Subcutaneous adipose tissue (tissue), 4 donors: ENCODE results near the gene SH2D2A. TPM values are rescaled to one million over a fixed set of nuclear protein-coding genes. Genes with fewer than 3 reads are reported as not detected.

Source experiments
- CTCF ChIP-seq: fragments of 450-650 bp; IDR thresholded peaks from one replicate; pipeline ENCODE4 v1.5.1; 2016; ENCODE audit warnings: low read depth, mild to moderate bottlenecking, control low read depth, antibody characterized with exemption, moderate library complexity
- total RNA-seq, 4 donors: library from RNA; depleted of rRNA; stranded (reverse); fragments of >200 nt; gene quantifications; one replicate each; pipeline ENCODE4 v1.1.0, GENCODE V29; 2016

Gene SH2D2A
- total RNA-seq, 4 donors from 2014 or later = 0.34 to 1.1 (median 0.71) TPM

GRCh38 chr1:156815961-156816422 is 656 bp downstream of the SH2D2A start:
- TF ChIP-seq CTCF = no peak

DNA sequence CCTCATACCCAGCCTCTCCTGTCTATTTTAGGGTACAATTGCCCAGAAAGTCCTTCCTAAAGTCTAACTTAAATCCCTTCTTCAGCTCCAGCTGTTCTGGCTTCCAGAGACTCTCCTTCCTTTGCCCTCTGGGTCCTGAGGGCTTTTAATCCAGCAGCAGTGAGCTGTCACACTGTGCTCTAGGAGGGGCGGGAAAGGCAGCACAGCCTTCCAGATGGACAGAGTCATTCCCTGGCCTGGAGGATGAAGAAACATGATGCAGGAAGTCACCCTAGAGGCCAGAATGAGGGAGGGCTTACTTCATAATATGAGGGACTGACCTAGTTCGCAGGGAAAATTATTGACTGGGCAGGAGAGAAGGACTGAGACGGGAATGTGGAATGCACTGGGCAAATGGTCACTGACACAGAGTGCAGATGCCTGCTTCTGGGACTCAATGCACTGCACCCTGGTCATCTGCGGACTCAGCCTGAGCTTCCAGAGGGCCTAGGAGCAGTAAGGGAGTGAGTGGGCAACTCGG is 1.3 kb downstream of the SH2D2A start:
- TF ChIP-seq CTCF = no peak

- TF ChIP-seq CTCF = no peak
These were observed 1.9 kb downstream of the SH2D2A start for GRCh38 chr1:156814571-156815260.

DNA sequence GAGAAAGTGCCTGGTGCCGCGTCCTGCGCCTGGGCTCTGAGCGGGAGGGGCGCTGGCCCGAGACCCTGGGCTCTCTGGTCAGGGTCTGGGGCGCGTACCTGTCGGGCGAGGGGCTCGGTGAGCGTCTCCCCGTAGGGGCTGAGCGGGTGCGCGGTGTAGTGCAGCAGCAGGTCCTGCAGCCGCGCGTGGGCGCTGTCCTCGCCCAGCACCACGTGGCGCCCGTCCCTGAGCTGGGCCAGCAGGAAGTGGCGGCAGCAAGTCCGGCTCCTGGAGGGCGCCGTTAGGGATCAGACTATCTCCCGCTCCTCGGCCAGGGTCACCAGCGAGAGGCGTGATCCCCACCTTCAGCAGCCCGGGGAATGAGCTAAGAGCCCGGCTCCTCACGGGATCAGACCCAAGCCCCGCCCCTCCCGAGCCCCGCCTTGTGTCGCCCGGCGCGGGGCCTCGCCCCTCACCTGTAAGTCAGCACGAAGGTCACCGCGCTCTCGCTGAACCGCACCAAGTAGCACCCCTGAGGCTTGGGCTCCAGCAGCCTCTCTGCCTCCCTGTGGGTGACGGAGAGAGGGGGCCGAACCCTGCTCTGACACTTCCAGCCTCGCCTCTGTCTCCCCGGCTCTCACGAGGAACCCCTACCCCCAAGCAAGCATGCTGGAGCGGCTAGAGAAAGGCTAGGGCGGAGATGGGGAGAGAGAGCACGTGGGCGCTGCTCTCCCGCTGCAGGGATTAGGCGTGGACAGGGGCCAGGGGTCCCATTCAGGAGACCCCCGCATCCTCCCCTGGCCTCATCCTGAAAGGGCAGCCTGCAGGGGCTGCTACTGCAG is 2.7 kb downstream of the SH2D2A start:
- no peak for TF ChIP-seq CTCF

- TF ChIP-seq CTCF = no peak
These were observed 3.4 kb downstream of the SH2D2A start for GRCh38 chr1:156813298-156813697.

- TF ChIP-seq CTCF = no peak
These were observed 4.2 kb downstream of the SH2D2A start for GRCh38 chr1:156812293-156812990.
